Measurements from ENCODE around the gene PPP6C.

GRCh38 chr9:125204477-125204876 lies 14.9 kb upstream of the PPP6C start:
- TF ChIP-seq POLR2AphosphoS5 (IDR thresholded peaks at IDR 0.05; ENCODE audit: low read depth, low read length) = no peak
- TF ChIP-seq POLR2A (IDR thresholded peaks at IDR 0.05; ENCODE audit: low read depth, low read length) = no peak
